ENCODE measurements around the gene SLC27A5. TPM values are rescaled to one million over a fixed set of nuclear protein-coding genes. Genes with fewer than 3 reads are reported as not detected.
"Not testable (repeated sequence)": the region's sequence is repeated elsewhere in the genome, so short reads cannot be mapped to it uniquely, and the experiment has no call there.

Gene SLC27A5
- total RNA-seq, 2 donors from 2014 or later = 7.6 to 7.9 TPM

DNA sequence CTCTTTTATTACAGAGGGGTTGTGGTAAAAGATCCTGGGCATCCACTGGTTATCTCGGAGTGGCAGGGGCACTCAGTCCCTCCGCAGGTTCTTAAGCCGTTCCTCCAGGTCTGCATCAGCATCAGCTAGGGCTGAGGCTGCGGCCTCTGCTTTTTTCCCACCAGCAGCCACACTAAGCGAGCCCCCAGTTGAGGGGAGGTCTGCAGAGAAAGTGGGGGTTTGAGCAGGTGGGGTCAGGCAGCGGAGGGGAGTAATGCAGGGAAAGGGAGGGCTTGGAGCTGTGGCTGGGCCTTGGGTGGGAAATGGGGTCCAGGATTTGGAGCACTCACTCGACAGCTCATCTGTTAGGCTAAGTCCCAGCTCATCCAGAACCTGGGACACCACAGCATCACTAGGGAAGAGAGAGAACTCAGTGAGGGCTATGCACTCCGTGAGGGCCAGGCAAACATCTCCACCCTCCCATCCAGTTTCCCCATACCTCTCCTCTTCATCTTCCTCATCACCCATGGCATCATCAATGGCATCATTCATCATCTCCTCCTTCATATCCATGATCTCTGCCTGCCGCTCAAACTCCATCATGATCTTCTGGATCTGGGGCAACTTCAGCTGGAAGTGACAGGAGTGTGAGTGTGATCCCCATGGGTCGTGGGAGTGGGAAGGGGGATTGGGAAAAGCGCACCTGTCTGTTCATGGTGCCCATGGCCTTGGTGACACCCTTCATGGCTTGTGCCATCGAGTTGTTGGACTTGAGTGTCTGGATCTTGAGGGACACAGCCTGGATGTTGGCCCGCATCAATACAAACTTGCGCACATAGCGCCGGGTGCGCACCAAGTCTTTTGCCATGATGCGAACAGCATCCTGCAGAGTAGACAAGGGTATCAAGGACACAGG lies 40.0 kb upstream of the SLC27A5 start:
- intact Hi-C loops (cut with DNase I) = no loop called here
- no peak for DNase-seq (ENCODE audit: low spot score)

- intact Hi-C loops (cut with DNase I) = no loop called here
- no peak for DNase-seq (ENCODE audit: low spot score)
These were observed 39.3 kb upstream of the SLC27A5 start for GRCh38 chr19:58551123-58551497.

GRCh38 chr19:58550362-58551122 lies 38.8 kb upstream of the SLC27A5 start:
- DNase-seq (ENCODE audit: low spot score) = no peak
- intact Hi-C loops (cut with DNase I) = no loop called here

DNA sequence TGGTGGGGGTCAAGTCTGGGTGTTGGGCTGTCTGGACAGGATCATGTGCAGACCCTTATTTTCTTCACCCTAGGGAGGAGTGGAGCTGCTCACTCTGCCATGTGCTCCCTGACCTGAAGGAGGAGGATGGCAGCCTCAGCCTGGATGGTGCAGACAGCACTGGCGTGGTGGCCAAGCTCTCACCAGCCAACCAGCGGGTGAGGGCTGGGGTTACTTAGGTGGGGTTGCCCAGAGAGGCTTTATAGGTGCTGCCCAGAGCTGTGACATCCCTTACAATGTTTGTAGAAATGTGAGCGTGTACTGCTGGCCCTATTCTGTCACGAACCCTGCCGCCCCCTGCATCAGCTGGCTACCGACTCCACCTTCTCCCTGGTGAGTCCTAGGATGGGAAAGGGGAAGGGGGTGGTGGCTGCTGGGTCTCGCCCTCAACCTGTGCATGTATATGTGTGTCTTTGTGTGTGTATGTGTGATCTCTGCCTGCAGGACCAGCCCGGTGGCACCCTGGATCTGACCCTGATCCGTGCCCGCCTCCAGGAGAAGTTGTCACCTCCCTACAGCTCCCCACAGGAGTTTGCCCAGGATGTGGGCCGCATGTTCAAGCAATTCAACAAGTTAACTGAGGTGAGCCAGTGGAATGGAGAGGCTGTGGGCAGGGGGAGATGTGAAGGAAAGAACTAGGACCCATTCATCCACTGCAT lies 38.0 kb upstream of the SLC27A5 start:
- intact Hi-C loops (cut with DNase I) = no loop called here
- no peak for DNase-seq (ENCODE audit: low spot score)

DNA sequence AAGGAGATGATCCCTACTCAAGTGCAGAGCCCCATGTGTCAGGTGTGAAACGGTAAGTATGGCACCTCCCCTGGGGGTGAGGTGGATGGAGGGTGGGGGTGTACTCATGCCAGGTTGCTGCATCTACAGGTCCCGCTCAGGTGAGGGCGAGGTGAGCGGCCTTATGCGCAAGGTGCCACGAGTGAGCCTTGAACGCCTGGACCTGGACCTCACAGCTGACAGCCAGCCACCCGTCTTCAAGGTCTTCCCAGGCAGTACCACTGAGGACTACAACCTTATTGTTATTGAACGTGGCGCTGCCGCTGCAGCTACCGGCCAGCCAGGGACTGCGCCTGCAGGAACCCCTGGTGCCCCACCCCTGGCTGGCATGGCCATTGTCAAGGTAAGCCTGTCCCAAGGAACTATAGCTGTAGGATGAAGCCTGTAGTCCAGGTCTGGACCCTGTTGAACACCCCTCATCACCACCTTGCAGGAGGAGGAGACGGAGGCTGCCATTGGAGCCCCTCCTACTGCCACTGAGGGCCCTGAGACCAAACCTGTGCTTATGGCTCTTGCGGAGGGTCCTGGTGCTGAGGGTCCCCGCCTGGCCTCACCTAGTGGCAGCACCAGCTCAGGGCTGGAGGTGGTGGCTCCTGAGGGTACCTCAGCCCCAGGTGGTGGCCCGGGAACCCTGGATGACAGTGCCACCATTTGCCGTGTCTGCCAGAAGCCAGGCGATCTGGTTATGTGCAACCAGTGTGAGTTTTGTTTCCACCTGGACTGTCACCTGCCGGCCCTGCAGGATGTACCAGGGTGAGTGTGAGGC lies 37.3 kb upstream of the SLC27A5 start:
- intact Hi-C loops (cut with DNase I) = no loop called here

DNA sequence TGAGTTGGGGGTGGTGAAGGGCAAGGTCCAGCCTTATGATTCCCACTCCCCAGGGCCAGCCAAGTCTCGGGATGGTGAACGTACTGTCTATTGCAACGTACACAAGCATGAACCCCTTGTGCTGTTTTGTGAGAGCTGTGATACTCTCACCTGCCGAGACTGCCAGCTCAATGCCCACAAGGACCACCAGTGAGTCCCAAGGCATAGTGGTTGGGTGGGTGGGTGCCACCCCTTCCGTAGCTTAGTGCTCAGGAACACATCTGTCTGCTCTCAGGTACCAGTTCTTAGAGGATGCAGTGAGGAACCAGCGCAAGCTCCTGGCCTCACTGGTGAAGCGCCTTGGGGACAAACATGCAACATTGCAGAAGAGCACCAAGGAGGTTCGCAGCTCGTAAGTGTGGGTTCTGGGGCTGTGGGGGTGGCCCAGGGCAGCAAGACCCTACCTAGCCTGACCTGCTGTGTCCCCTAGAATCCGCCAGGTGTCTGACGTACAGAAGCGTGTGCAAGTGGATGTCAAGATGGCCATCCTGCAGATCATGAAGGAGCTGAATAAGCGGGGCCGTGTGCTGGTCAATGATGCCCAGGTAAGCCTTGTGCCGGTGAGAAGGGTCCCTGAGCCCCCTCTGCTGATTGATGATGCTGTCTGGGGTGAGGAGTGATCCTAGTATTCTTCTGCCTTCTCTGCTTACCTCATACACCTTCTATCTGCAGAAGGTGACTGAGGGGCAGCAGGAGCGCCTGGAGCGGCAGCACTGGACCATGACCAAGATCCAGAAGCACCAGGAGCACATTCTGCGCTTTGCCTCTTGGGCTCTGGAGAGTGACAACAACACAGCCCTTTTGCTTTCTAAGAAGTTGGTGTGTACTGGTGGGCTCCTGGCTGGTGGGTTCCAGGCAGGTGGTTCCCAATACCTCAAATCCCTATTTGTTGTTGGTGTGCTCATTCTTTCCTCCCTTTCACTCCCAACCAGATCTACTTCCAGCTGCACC lies 35.8 kb upstream of the SLC27A5 start:
- DNase-seq (ENCODE audit: low spot score) = no peak
- intact Hi-C loops (cut with DNase I) = no loop called here

More for the DNA sequence above, 37.3 kb upstream of the SLC27A5 start:
- no peak for DNase-seq (ENCODE audit: low spot score)

DNA sequence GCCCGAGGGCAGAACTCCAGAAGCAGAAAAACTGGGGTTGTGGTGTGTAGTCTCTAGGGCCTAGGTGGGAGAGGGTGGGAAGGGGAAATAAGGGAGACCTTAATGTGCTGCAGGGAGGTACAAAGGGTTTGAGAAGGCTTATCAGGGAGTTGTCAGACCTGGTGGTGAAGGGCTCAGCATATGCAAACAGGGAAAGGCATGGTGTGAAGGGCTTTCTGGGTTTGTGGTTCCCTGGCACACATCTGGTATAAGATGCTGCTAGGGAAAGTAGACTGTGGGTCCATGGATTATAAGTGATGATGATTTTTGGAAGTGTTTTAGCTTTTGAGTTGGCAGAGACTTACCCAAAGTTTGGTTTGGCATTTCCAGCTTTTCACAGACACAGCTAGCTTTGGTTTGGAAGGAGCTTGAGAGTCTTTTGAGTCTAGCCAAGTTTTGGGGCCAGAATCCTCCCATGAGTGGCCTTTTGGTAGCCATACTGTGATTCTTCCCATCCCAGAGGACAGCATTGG lies 34.3 kb upstream of the SLC27A5 start:
- intact Hi-C loops (cut with DNase I) = no loop called here
- no peak for DNase-seq (ENCODE audit: low spot score)

DNA sequence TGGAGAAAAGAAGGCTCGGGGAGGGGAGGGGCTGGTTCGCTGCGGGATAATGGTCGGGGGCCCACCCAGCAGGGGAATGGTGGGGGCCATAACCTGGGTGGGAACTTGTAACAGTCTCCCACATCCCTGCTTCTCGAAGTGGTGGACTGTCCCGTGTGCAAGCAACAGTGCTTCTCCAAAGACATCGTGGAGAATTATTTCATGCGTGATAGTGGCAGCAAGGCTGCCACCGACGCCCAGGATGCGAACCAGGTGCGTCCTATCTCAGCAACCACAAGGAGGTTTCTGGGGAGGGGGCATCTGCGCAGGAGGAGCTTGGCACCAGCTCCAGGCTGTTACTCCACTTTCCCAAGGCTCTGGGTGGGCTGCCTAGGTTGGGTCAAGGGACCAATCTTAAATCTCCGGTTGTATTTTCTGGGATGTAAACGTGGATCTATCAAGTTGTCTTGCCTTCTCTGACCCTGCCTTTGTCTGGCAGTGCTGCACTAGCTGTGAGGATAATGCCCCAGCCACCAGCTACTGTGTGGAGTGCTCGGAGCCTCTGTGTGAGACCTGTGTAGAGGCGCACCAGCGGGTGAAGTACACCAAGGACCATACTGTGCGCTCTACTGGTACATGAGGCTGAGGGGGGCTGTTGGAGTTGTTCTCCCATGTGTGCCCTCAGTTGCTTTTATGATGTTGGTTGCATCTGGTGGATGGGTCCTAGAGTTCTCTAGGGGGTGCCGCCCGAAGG lies 33.7 kb upstream of the SLC27A5 start:
- intact Hi-C loops (cut with DNase I) = no loop called here
- no peak for DNase-seq (ENCODE audit: low spot score)

DNA sequence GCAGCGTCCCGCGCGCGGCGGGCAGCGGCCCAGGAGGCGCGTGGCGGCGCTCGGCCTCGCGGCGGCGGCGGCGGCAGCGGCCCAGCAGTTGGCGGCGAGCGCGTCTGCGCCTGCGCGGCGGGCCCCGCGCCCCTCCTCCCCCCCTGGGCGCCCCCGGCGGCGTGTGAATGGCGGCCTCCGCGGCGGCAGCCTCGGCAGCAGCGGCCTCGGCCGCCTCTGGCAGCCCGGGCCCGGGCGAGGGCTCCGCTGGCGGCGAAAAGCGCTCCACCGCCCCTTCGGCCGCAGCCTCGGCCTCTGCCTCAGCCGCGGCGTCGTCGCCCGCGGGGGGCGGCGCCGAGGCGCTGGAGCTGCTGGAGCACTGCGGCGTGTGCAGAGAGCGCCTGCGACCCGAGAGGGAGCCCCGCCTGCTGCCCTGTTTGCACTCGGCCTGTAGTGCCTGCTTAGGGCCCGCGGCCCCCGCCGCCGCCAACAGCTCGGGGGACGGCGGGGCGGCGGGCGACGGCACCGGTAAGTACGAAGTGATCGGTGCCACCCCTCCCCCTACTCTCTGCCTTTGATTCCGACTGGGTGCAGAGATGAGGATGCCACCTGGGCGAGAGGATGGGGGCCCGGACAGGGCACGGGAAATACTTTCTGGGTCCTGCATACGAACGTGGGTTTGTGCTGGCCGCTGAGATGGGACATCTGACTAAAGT lies 32.9 kb upstream of the SLC27A5 start:
- DNase-seq (ENCODE audit: low spot score) = no peak

DNA sequence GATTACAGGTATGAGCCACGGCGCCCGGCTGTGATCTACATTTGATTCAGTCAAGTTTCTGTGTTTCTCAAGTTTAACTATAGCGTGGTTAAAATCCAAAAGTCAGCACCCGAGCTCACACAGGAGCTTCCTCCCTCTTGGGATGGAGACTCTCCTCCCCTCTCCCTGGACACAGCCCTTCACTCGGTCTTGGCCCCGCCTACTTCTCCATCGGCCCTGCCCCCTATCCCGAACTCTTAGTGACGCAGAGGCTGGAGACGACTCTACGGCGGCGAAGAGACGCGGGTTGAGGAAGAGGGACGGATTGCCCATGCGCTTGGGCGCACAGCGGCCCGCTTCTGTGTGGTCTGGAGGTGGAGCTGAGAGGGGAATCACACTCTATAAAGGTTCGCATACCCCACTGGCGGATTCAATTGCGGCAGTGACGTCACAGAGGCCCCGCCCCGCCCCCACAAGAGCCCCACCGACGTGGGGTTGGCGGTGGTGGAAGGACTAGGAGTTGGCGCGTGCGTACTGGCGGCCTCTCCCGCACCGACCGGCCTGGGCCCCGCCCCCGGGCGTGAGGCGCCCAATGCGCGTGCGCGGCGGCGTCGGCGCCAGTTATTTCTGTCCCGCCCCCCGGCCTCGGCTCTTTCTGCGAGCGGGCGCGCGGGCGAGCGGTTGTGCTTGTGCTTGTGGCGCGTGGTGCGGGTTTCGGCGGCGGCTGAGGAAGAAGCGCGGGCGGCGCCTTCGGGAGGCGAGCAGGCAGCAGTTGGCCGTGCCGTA lies 32.2 kb upstream of the SLC27A5 start, which contains the start of gene TRIM28:
Gene TRIM28, plus strand, starts transcription at position 239 of the 765 bp plus-strand sequence. CDS start 694 bp downstream, outside the sequence.
- intact Hi-C loops (cut with DNase I) = no loop called here
- DNase-seq (ENCODE audit: low spot score) = peak; percentile 100

More for the DNA sequence above, 32.9 kb upstream of the SLC27A5 start:
- intact Hi-C loops (cut with DNase I) = no loop called here

- DNase-seq (ENCODE audit: low spot score); intact Hi-C loops (cut with DNase I): not testable (repeated sequence)
These were observed 31.0 kb upstream of the SLC27A5 start for GRCh38 chr19:58542641-58543372.

GRCh38 chr19:58539169-58539559 lies 27.4 kb upstream of the SLC27A5 start:
- DNase-seq (ENCODE audit: low spot score); intact Hi-C loops (cut with DNase I): not testable (repeated sequence)

DNA sequence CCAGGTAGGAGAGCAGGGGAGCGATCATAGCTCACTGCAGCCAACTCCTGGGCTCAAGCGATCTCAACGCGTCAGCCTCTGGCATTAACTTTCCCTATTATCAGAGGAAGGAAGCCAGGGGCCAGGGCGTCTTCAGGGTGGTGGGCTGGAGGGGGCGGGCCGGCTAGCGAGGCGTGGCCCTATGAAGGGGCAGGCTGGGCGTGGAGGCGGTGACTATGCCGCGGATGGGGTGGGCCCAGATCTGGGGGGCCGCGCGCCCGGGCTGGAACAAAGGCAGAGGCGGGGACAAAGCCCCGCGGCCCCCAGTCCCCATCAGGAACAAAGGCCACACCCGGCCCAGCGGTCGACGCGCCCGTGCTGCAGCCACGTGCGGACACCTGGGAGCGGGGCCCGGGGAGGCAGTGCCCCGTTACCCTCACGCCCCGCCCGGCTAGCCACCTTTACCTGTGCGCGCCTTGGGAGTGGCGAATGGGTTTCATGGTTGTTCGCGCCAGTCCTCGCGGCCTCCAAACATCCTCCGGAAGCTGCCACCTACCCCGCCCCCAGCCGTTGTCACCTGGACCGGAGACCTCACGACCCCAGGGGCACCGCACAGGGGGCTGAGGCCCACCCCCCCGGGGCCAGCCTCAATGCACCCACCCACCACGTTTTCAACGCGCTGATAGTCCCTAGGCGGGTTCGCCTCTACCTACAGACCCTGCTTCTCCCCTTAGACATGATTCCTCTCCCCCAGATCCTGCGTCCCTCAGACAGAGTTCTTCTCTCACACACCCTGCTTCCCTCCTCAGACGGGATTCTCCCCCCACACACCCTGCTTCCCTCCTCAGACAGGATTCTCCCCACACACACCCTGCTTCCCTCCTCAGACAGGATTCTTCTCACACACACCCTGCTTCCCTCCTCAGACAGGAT lies 26.7 kb upstream of the SLC27A5 start:
- intact Hi-C loops (cut with DNase I) = no loop called here
- DNase-seq (ENCODE audit: low spot score) = no peak

All from posterior vena cava (tissue), 2 donors.